Esophagus muscularis mucosa (tissue), 4 donors: Measurements from ENCODE around the gene SLC5A6. TPM values are rescaled to one million over a fixed set of nuclear protein-coding genes. Genes with fewer than 3 reads are reported as not detected.

ENCODE experiments used
- DNase-seq: peaks from one replicate; pipeline ENCODE4 v3.0.0-alpha.2; 2017; ENCODE audit errors: extremely low spot score
- H3K27ac ChIP-seq, 4 donors: fragments of 200-600 bp; sonication (generic); replicated peaks in 1 of 4; 1 replicate in 3 of 4; 2 replicates in 1 of 4; pipeline ENCODE4 v1.5.1; 2016 to 2019; ENCODE audit warnings: mild to moderate bottlenecking in 1 of 4
- H3K27me3 ChIP-seq, 4 donors: fragments of 200-600 bp; sonication (generic); one replicate each; pipeline versions ENCODE4 v1.5.1 to v1.6.0; 2016 to 2019
- H3K36me3 ChIP-seq, 4 donors: fragments of 200-600 bp; sonication (generic); one replicate each; pipeline ENCODE4 v1.5.1; 2016 to 2019
- H3K4me1 ChIP-seq, 4 donors: fragments of 200-600 bp; sonication (generic); one replicate each; pipeline ENCODE4 v1.5.1; 2016 to 2019
- H3K4me3 ChIP-seq, 4 donors: fragments of 200-600 bp; sonication (generic); 1 replicate in 2 of 4; 2 replicates in 2 of 4; pipeline ENCODE4 v1.5.1; 2016 to 2019; ENCODE audit warnings: mild to moderate bottlenecking in 4 of 4, moderate library complexity in 1 of 4
- H3K9me3 ChIP-seq, 4 donors: fragments of 200-600 bp; sonication (generic); 1 replicate in 3 of 4; 2 replicates in 1 of 4; pipeline ENCODE4 v1.5.1; 2016 to 2019
- CTCF ChIP-seq, 3 experiments: fragments of 200-600 bp in 2 of 3; fragments of 450-650 bp in 1 of 3; sonication (generic) in 2 of 3; IDR thresholded peaks; one replicate each; pipeline ENCODE4 v1.5.1; 2017 to 2019; ENCODE audit warnings: antibody characterized with exemption in 3 of 3, mild to moderate bottlenecking in 2 of 3, moderate library complexity in 1 of 3
- EP300 ChIP-seq: sonication (generic); formaldehyde crosslinking; IDR thresholded peaks from one replicate; pipeline ENCODE4 v1.6.1; 2017; ENCODE audit warnings: antibody characterized with exemption
- POLR2A ChIP-seq: fragments of 450-650 bp; IDR thresholded peaks from one replicate; pipeline ENCODE4 v1.6.1; 2017; ENCODE audit warnings: antibody characterized with exemption, moderate library complexity, mild to moderate bottlenecking, low read depth
- POLR2AphosphoS5 ChIP-seq, 2 donors: sonication (generic); formaldehyde crosslinking; IDR thresholded peaks; one replicate each; pipeline ENCODE4 v1.6.1; 2017; ENCODE audit warnings: antibody characterized with exemption in 2 of 2
- WGBS: methylation state at CpG from one replicate; pipeline ENCODE4 v1.1.5; 2018; 5-methylcytosine and 5-hydroxymethylcytosine counted together
- intact Hi-C: fragments of 100-400 bp; cut with DNase I; formaldehyde crosslinking; loops from one replicate; pipeline ENCODE4 v1.15.1; 2023
- total RNA-seq, 4 donors: library from RNA; depleted of rRNA; stranded (reverse); fragments of >200 nt; gene quantifications; one replicate each; pipeline versions ENCODE4 v1.1.0 to v1.2.1, GENCODE V29; 2016

SLC5A6 gene
- total RNA-seq, 4 donors from 2014 or later: 7.5 to 21.5 (median 13.6) TPM

- no peak overlapping the region for H3K4me3 ChIP-seq
- H3K4me1 ChIP-seq: no peaks in the 10 kb centered on the region
- no peak for DNase-seq
- H3K36me3 ChIP-seq: peaks cover 54 to 97% (median 89%) of the 10 kb centered on the region in 4 donors
- intact Hi-C loops: no loop called here
- H3K9me3 ChIP-seq: no peaks in the 10 kb centered on the region
- no peaks in the 10 kb centered on the region for H3K27me3 ChIP-seq
- no peak for TF ChIP-seq POLR2A
- TF ChIP-seq POLR2AphosphoS5 (IDR thresholded peaks at IDR 0.05): no peak
- TF ChIP-seq CTCF (IDR thresholded peaks at IDR 0.05): no peak
- TF ChIP-seq EP300: no peak
- WGBS: 93% methylated on average over 9 of the region's 9 CpGs
- H3K27ac ChIP-seq: no peak overlapping the region
These were observed 13.5 kb upstream of the SLC5A6 start for GRCh38 chr2:27225526-27225925.

- intact Hi-C loops: no loop called here
- H3K36me3 ChIP-seq: peaks cover 36 to 88% (median 74%) of the 10 kb centered on the region in 4 donors
- over 99% methylated on average over 6 of the region's 6 CpGs for WGBS
These were observed 11.3 kb upstream of the SLC5A6 start for GRCh38 chr2:27223416-27223815.

GRCh38 chr2:27222407-27222806, 10.3 kb upstream of the SLC5A6 start:
- Histone ChIP-seq H3K27me3 (no peaks in the 10 kb centered on the region), H3K9me3 (no peaks in the 10 kb centered on the region), H3K4me3 (no peak overlapping the region), H3K27ac (no peak overlapping the region), H3K4me1 (peaks cover 7 to 15% (median 8%) of the 10 kb centered on the region in 4 donors), H3K36me3 (peaks cover 31 to 78% (median 67%) of the 10 kb centered on the region in 4 donors)
- intact Hi-C loops: no loop called here
- DNase-seq: no peak
- TF ChIP-seq EP300: no peak
- TF ChIP-seq POLR2A: no peak
- TF ChIP-seq CTCF (IDR thresholded peaks at IDR 0.05): no peak
- no peak for TF ChIP-seq POLR2AphosphoS5 (IDR thresholded peaks at IDR 0.05)
- WGBS: 94% methylated on average over 5 of the region's 5 CpGs

More at GRCh38 chr2:27223416-27223815, 11.3 kb upstream of the SLC5A6 start:
- Histone ChIP-seq H3K4me3 (no peak overlapping the region), H3K9me3 (no peaks in the 10 kb centered on the region), H3K27ac (no peak overlapping the region), H3K27me3 (no peaks in the 10 kb centered on the region), H3K4me1 (peaks cover 0 to 5% (median 0%) of the 10 kb centered on the region in 4 donors)
- no peak for DNase-seq
- no peak for TF ChIP-seq EP300
- no peak for TF ChIP-seq CTCF (IDR thresholded peaks at IDR 0.05)
- no peak for TF ChIP-seq POLR2AphosphoS5 (IDR thresholded peaks at IDR 0.05)
- no peak for TF ChIP-seq POLR2A

GRCh38 chr2:27221166-27221565, 9.1 kb upstream of the SLC5A6 start:
- intact Hi-C loops: no loop called here
- 100% methylated on average over 3 of the region's 3 CpGs for WGBS
- no peaks in the 10 kb centered on the region for H3K9me3 ChIP-seq
- no peaks in the 10 kb centered on the region for H3K27me3 ChIP-seq
- H3K27ac ChIP-seq: no peak overlapping the region
- peaks cover 19 to 68% (median 54%) of the 10 kb centered on the region in 4 donors for H3K36me3 ChIP-seq
- TF ChIP-seq POLR2AphosphoS5 (IDR thresholded peaks at IDR 0.05) (no peak), EP300 (no peak), POLR2A (no peak), CTCF (IDR thresholded peaks at IDR 0.05) (no peak)
- DNase-seq: no peak
- peaks cover 11 to 27% (median 17%) of the 10 kb centered on the region in 4 donors for H3K4me1 ChIP-seq
- H3K4me3 ChIP-seq: no peak overlapping the region

GRCh38 chr2:27220091-27220490, 8.0 kb upstream of the SLC5A6 start:
- H3K4me1 ChIP-seq: peaks cover 11 to 27% (median 18%) of the 10 kb centered on the region in 4 donors
- H3K9me3 ChIP-seq: no peaks in the 10 kb centered on the region
- intact Hi-C loops: no loop called here
- peaks cover 10 to 68% (median 47%) of the 10 kb centered on the region in 4 donors for H3K36me3 ChIP-seq
- no peaks in the 10 kb centered on the region for H3K27me3 ChIP-seq
- H3K4me3 ChIP-seq: no peak overlapping the region
- WGBS: 97% methylated on average over 7 of the region's 7 CpGs
- TF ChIP-seq POLR2AphosphoS5 (IDR thresholded peaks at IDR 0.05) (no peak), EP300 (no peak), POLR2A (no peak), CTCF (IDR thresholded peaks at IDR 0.05) (no peak)
- DNase-seq: no peak
- no peak overlapping the region for H3K27ac ChIP-seq
